ENCODE measurements around the gene CD109.

The CD109 gene

DNA sequence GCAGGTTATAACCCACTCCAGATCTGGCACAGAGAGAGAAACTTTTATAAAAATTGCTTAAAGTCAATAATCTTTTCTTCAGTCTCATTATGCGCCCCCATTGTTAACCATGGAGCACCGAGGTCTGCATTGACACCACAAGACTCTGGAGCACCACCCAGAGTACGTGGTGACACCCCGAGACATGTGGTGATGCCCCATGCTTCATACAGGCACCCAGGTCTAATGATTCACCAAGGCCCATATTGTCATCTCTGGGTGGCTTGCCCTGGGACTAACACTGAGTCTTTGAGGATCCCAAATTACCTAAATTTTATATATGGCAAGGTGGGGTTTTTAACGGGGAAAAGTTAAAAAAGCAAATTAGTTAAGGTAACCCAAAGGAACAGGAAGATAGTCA, 31.1 kb downstream of the CD109 start:
- DNase-seq (ENCODE audit: low spot score): no peak

DNA sequence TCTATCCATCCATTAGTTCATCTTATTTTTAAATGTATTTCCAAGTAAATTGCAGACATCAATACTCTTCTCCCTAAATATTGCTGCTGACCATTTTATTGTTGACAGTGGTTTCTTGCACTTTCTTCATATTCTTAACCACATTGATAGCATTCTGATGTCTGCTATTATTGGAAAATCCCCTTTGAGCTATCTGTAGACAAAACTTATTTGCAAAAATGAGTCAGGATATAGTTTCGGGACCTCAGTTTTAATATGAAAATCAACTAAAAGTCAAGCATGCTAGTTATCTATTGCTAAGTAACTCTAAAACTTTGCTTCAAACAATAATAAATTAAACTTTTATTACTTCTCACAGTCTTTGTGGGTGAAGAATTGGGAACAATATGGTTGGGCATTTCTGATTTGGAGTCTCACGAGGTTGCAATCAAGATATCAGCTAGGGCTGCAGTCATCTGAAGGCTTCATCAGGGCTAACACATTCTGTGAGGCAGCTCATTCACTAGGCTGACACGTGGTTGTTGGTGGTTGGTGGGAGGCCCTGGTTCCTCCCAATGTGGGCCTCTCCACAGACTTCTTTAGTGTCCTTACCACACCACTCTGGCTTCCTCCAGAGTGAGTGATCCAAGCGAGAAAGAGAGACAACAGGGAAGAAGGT, 32.7 kb downstream of the CD109 start:
- DNase-seq (ENCODE audit: low spot score): no peak

DNA sequence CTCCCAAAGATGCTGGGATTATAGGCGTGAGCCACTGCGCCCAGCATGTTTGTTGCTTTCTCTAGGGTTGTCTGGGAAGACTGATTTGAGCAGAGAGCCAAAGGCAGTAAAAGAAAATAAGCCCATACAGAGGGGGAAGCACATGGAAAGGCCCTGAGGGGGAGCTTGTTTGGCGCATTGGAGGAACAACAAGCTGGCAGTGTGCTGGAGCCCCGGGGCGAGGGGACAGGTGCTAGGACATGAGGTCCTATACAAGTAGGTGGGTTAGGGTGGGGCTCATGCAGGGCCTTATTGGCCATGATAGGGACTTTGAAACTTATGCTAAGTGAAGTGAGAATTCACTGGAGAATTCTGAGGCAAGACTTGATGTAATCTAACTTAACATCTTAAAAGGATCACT, 35.3 kb downstream of the CD109 start:
- no peak for DNase-seq (ENCODE audit: low spot score)

DNA sequence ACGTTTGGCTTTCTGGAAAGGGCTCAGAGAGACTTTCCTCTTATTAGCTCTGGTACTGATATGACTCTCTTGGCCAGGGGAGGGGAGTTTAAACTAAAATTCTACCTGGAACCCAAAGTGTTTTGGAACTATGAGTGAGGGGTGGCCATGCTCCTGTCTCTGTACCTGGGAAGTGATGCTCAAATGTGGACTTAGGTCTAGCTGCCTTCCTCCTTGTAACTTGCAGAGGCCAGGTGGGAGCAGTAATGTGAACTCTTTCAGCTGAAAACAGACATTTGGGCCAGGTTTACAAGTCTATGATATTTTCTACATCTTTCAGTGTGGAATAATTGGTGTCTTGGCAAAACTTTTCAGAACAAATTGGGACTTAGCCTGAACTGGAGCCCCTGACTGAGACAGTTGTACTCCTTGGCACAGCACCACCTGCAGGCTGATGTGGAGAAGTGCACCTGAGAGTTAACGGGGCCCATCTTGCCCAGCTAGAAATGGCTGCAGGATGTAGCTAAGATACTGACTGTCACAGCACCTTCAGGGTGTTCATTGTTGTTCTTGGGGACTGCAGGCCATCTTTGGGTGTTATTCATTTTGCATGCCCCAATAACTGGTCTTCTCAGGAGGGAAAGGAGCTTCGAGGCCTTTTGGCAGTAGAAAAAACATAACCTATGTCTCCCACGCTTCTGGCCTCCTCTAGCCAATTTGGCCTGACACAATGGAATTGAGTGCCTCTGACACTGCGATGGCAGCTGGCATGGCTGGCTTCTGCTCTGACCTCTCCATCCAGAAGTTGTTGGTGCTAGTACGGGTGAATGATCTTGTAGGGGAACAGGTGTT, 37.1 kb downstream of the CD109 start:
- peak; percentile 77 for DNase-seq (ENCODE audit: low spot score)

DNA sequence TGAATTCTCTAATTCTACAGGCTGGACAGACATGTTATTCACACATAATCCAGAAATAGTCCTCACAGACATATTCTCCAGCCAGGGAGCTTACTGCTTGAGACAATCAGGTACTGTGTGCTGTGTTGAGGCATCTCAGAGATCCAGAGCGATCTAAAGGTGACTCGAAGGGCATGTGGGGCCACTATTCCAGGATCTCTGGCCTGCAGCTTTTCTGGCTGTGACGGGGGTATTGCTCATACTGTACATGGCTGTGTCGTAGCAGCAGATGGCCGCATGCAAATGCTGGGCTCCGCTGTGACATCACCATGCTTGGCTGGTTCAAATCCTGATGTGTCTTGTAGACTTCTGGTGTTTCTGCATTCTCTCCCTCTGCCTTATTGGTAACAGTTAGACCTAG, 37.8 kb downstream of the CD109 start:
- DNase-seq (ENCODE audit: low spot score): no peak

DNA sequence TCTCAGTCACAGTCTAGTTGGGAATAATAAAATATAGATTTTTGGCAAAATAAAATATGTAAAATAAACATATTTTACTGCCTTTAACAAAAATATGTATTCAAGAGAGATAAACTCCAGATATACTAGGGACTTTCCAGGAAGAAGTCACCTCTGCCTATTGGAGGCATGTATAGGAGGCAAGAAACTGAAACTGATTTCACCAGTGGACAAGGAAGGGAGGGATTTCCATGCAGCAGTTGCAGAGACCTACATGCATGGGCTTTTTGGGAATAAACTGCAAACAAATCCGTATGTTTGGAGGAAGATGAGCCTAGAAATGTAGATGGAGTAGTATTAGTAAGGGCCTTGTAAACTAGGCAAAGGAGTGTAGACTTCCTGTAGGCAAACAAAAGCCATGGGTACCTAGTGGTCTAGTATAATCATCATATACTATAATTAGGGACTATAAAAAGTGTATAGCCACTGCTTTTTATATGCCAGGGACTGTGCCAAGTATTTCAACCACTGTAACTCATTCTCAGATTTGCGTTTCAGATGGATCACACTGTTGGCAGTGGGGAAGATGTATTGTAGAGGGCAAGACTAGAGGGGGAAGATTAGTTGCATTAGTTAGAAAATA, 38.9 kb downstream of the CD109 start:
- DNase-seq (ENCODE audit: low spot score): no peak

DNA sequence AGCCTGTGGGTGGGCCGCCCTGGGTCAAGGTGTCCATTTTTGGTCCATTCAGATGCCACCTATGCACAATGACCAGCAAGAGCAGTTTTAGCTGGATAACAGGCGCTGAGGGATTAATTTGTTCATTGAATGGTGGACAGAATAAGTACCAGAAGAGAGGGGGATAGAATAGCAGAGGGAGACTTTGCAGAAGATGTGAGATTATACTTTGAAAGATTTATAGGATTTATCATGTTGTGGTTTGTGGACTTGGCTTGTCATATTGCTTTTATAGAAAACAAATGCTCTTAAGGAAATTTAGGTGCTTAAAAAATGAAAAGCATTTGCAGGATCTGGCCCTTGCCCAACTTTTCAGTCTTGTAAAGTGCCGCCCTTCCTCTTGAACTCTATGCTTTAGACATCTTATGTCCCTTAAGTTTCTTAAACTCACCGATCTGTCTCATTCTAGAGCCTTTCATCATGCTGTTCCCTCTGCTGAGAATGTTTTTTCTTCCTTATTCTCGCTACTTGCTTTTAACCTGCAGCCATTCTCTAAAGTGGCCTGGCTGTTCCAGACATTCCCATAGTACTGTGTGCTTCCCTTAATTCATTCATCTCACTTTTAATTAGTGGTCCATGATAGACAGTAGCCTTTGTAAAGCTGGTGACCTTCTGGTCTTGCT, 42.5 kb downstream of the CD109 start:
- no peak for DNase-seq (ENCODE audit: low spot score)

DNA sequence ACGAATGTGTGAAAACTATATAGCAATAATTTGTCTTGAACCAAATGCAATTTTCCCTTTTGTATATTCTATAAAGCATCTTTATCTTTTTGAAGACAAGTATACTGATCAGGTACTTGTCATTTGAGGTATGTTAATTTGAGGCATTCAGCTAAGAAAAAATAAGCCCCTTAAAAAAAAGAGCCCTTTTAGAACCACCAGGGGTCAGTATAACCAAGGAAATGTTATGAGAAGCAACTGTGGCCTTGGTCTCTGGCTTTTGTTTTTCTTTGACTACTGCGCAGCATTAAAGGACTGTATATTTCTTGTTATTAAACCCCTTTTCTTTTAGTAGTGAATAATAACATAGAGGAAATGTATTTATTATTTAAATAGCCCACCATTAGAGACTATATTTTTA, 43.1 kb downstream of the CD109 start:
- peak; percentile 57 for DNase-seq (ENCODE audit: low spot score)

DNA sequence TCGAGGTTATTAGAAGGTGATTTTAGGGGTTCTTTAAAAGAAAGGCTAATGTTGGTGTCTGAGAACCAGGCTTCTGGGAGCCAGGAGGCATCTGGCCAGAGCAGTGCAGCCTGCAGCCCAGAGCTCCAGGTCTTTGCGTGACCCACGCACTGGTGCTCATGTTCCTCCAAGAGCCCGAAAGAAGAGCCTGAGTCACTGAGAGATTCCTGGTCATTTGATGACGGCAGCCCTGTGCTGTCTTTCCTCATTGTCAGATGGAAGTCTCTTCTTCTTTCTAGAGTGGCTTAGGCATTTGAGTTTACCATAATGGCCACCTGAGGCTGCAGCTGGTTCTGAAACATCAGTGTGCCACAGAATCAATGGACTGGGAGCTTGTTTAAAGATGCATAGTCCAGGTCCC, 46.4 kb downstream of the CD109 start:
- DNase-seq (ENCODE audit: low spot score): no peak

DNA sequence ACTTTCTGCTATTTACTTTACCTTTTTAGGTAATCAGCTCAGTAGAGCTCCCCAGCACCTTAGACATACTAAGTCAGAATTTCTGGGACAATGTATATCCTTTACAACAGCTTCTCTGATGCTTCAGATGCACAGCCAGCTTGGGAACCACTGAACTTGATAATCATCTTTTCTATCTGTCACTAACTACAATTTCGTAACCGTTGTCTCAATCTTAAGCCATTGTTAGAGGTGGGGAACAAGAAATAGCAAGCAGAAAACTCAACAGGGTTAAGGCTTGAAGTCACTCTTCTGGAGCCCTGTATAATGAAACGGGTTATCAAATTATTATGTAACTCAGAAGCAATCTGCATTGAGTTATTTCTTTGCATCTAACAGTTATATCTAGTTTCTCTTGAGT, 47.1 kb downstream of the CD109 start:
- DNase-seq (ENCODE audit: low spot score): no peak

DNA sequence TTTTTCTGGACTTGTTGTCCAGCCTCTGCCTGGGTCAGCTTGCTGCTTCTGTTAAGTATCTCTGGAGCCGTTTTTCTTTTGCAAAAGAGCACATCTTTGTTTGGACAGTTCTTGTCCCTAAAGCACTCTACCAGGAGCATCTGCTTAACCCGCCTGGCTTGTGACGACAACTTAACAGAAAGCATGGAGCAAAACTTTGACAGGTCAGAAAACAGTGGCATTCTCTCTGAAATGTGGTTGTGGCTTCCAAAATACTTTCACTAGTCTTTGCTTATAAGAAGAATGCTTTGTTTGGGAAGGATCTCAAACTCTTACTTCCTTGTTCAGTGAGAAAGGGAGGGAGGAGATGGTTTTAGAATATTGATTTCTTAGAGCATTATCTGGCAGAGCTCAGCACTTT, 47.6 kb downstream of the CD109 start:
- DNase-seq (ENCODE audit: low spot score): no peak

DNA sequence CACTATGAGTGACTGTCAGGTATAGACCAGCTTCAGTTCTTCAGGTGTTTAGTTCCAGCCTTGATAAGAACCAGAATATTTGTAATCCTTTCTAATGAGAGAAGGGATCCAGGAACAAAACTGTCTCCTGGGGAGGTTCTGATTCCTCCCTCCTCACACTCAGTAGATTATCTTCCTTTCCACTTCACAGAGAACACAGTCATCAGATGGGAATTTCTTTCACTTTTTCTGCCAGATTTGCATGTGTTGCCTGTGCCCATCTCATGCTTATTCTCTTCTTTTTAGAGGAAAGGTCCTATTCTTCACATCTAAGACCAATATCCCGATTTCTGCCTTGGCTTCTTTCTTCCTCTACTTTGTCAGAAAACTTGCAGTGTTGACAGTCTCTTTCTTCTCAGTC, 50.8 kb downstream of the CD109 start:
- DNase-seq (ENCODE audit: low spot score): no peak

DNA sequence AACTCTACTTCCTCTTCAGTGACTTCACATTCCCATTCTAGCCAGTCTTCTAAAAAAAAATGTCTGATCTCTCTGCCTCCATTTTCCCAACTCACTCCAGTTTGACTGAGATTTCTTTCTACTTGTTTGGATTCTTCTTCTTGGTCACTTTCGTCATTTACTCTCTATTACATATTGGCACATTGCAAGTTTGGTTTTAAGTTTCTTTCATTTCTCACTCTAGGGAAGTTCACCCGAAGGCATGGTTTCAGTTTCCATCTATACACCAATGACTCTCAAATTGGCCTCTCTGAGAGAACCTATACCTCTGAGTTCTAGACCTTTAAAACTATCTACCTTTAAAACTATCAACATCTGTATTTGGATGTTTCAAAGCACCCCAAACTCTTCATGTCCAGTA, 51.3 kb downstream of the CD109 start:
- DNase-seq (ENCODE audit: low spot score): no peak

DNA sequence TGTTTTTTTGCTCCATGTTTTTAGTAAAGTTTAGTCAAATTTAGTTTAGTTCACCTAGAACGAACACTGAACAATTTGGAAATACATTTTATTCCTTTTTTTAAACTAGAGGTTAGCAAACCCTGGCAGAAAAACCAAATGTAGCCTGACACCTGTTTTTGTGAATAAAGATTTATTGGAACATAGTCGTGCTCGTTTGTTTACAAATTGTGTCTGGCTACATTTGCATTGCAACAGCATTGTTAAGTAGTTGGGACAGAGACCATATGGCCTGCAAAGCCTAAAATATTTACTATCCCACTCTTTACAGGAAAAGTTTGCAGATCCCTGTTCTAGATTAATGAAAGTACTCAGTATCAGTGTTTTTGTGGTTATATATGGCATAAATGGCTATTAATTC, 56.9 kb downstream of the CD109 start:
- DNase-seq (ENCODE audit: low spot score): no peak

DNA sequence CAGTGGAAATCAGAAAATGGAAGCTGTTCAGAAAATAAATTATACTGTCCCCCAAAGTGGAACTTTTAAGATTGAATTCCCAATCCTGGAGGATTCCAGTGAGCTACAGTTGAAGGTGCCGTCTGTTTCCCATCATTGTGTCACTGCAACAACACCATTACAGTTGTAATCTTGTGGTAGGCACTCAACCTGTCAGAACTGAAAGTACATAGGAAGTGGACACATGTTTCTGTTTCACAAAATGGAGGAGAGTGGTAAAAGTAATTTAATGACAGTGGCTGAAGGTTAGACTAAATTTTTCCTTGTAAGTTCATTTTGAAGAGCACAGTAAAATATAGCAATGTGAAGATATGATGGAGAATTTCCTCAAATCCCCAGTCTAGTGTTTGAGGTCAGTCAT, 70.0 kb downstream of the CD109 start:
- DNase-seq (ENCODE audit: low spot score): no peak

DNA sequence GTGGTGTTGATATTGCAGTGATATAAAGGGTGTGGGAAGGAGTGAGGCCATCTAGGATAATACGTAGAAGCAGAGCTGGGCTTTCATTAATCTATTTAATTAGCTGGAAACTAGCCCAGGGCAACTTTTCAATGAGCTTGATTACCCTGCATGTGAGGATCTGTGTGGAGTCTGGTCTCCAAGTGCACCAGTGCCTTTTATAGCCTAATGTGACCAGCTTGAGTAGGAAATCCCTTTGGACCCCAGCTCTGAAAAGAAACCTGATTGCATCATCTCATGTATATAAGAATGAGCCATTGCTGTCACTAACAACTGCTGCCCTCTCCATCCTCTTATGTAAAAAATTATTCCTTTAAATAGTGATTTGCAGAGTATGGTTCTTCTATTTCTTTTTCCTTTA, 72.6 kb downstream of the CD109 start:
- DNase-seq (ENCODE audit: low spot score): no peak

DNA sequence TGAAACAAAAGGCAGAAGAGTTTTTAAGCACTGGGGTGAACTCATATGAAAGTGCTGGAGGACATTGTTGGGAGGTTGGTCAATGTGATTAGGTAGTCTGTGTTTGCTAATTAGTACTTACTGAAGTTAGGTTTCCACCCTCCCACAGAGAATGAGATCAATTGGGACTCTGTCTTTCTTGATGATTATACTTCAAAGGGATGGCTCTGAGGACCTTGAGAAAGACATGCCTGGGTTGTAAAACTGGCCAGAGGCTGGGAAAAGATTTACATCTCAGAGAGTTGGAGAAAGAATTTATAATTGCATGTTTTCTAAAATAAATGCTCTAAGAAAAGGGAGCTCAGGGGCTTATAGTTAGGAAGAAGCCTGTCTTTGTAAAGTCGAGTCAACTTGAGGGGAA, 74.0 kb downstream of the CD109 start:
- DNase-seq (ENCODE audit: low spot score): no peak

DNA sequence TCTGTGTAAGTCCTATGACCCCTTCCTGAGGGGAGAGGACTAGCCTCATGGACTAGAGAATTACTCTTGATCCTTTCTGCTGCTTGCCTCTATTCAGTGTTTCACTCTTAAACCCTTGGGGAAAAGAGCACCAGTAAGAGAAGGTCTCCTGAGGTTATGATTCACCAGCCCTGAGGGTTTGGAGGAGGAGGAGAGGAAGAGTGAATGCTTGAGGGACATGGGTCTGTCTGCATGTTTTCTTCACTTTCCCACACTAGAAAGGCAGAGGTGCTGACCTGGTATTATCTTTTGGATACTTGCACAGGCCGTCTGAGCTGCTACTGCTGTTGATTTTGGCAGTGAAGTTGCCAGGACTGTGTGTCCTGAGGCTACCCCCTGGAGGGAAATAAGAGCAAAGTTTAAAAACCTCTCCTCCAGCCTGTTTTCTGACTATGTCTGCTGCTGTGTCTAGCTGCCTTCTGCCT, 78.3 kb downstream of the CD109 start:
- no peak for DNase-seq (ENCODE audit: low spot score)

DNA sequence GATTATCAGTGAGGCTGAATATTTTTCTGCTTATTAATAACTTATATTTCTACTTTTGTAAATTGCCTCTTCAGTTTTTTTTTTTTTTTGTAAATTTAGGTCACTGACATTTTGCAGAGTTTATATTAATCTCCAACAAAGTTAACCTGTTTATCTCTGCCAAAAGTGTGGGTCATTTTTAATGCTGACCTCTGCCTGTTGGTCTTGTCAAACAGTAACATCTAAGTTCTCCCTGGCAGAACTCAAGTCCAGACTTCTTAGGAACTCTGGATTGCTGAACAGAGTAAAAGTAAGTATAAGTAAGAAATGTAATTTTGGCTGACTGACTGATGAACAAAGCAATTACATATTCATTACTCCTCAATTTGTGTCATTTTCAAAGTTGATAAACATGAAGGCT, 83.9 kb downstream of the CD109 start:
- no peak for DNase-seq (ENCODE audit: low spot score)

DNA sequence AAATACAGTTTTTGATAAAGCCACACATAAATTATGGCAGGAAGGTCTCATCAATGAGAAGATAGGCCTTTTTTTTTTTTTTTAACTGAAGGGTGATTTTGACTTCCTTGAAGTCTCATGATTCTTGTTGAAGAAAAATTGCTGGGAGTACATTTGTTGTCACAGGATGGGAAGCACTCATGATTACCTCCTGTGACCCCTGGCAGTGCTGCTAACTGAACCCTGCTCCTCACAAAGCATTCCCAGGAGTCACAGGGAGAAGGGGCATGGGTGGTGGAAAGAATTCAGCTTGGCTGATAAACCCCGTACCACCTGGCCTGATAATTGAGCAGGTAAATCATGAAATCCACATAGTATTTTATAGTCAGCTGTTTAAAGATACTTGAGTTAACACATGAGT, 86.9 kb downstream of the CD109 start:
- DNase-seq (ENCODE audit: low spot score): no peak

DNA sequence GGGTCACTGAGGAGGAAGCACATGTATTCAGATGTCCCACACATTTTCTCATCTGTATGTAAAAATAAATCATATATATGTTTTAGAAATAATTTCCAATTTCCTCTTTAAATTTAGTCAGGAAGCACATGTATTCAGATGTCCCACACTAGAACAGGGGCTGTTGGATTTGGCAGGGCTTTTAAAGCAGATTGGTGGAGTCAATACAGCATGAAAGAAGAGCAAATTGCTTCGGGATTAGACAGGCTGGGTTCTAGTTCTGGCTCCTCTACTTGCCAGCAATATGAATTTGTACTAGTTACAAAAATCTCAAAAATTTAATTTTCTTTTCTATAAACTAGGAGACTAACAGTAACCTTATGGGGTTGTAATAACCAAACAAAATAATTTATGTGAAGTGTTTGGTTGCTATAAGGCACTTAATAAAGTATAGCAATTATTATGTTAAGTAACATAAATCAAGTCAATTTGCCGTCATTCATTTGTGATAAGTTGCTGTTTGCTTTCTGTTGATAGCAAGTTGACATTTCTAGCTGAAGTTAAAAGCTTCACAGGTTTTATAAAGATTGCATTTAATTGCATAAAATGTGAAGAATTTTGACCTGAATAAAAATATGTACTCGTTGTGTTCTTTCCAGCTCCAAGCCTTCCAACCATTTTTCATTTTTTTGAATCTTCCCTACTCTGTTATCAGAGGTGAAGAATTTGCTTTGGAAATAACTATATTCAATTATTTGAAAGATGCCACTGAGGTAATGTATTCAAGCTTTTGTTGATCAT, 88.9 kb downstream of the CD109 start:
- no peak for DNase-seq (ENCODE audit: low spot score)

DNA sequence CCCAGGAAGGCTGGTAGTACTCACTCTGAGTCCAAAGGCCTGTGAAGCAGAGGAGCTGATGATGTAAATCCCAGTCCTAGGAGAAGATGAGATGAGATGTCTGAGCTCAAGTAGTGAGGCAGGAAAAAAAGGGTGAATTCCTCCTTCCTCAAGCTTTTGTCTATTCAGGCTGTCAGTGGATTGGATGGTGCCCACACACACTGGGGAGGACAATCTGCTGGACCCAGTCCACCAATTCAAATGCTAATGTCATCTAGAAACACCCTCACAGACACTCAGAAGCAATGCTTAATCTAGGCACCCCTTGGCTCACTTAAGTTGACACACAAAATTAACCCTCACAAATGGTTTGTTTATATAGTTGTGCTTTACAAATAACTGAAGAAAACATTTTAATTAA, 94.6 kb downstream of the CD109 start:
- peak; percentile 13 for DNase-seq (ENCODE audit: low spot score)
